Esophagus squamous epithelium (tissue), 4 donors: Measurements from ENCODE around the gene PTBP3.

ENCODE experiments used
- POLR2A ChIP-seq, 4 donors: fragments of 450-650 bp; IDR thresholded peaks; one replicate each; pipeline ENCODE4 v1.6.1; 2017; ENCODE audit warnings: antibody characterized with exemption in 4 of 4, mild to moderate bottlenecking in 4 of 4, moderate library complexity in 3 of 4
- TF ChIP-seq, protein P1 (sequence below), 6 experiments: fragments of 450-650 bp in 4 of 6; fragments of 200-600 bp in 2 of 6; sonication (generic) in 2 of 6; IDR thresholded peaks; one replicate each; pipeline ENCODE4 v1.5.1; 2016 to 2019; ENCODE audit warnings: antibody characterized with exemption in 6 of 6, mild to moderate bottlenecking in 4 of 6, moderate library complexity in 4 of 6

DNA sequence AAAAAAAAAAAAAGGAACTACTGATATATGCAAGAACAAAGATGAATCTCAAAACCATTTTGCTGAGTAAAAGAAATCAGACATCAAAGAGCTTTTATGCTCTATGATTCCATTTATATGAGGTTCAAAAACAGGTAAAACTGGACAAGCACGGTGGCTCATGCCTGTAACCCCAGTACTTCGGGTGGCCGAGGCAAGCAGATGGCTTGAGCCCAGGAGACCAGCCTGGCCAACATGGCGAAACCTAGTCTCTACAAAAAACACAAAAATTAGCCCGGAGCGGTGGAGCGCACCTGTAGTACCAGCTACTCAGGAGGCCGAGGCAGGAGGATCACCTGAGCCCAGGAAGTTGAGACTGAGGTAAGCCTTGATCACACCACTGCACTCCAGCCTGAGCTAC is 7.8 kb downstream of the PTBP3 start:
- TF ChIP-seq, protein P1, sequence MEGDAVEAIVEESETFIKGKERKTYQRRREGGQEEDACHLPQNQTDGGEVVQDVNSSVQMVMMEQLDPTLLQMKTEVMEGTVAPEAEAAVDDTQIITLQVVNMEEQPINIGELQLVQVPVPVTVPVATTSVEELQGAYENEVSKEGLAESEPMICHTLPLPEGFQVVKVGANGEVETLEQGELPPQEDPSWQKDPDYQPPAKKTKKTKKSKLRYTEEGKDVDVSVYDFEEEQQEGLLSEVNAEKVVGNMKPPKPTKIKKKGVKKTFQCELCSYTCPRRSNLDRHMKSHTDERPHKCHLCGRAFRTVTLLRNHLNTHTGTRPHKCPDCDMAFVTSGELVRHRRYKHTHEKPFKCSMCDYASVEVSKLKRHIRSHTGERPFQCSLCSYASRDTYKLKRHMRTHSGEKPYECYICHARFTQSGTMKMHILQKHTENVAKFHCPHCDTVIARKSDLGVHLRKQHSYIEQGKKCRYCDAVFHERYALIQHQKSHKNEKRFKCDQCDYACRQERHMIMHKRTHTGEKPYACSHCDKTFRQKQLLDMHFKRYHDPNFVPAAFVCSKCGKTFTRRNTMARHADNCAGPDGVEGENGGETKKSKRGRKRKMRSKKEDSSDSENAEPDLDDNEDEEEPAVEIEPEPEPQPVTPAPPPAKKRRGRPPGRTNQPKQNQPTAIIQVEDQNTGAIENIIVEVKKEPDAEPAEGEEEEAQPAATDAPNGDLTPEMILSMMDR (IDR thresholded peaks at IDR 0.05) = no peak
- no peak for TF ChIP-seq POLR2A (IDR thresholded peaks at IDR 0.05)
